ENCODE results near the gene BAX.

- TF ChIP-seq SP1 (IDR thresholded peaks at IDR 0.05) = no peak
- no peak for TF ChIP-seq SP1 (CRISPR knock-in tag; IDR thresholded peaks at IDR 0.05)
- no peak for TF ChIP-seq SUZ12 (IDR thresholded peaks at IDR 0.05; ENCODE audit: low read depth, low read length)
- no peak for TF ChIP-seq TCF7L2 (IDR thresholded peaks at IDR 0.05; ENCODE audit: low read depth, low read length)
- TF ChIP-seq HDAC6 (IDR thresholded peaks at IDR 0.05; ENCODE audit: low read depth, low read length) = no peak
- TF ChIP-seq, protein P1, sequence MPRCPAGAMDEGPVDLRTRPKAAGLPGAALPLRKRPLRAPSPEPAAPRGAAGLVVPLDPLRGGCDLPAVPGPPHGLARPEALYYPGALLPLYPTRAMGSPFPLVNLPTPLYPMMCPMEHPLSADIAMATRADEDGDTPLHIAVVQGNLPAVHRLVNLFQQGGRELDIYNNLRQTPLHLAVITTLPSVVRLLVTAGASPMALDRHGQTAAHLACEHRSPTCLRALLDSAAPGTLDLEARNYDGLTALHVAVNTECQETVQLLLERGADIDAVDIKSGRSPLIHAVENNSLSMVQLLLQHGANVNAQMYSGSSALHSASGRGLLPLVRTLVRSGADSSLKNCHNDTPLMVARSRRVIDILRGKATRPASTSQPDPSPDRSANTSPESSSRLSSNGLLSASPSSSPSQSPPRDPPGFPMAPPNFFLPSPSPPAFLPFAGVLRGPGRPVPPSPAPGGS (CRISPR knock-in tag; IDR thresholded peaks at IDR 0.05) = no peak
- TF ChIP-seq EZH2 (conservative IDR thresholded peaks at IDR 0.05; ENCODE audit: low read depth, low read length) = no peak
- no peak for TF ChIP-seq TCF12 (IDR thresholded peaks at IDR 0.05)
- TF ChIP-seq TCF12 (CRISPR knock-in tag; IDR thresholded peaks at IDR 0.05) = no peak
- TF ChIP-seq ZNF768 (CRISPR knock-in tag; IDR thresholded peaks at IDR 0.05) = no peak
- TF ChIP-seq POLR2AphosphoS5 (IDR thresholded peaks at IDR 0.05; ENCODE audit: low read depth, low read length) = no peak
- no peak for TF ChIP-seq U2AF1 (optimal IDR thresholded peaks at IDR 0.05; ENCODE audit: low read depth, low read length)
- TF ChIP-seq MYC (CRISPR knock-in tag; IDR thresholded peaks at IDR 0.05; ENCODE audit: borderline replicate concordance) = no peak
- no peak for TF ChIP-seq TEAD3 (CRISPR knock-in tag; optimal IDR thresholded peaks at IDR 0.05; ENCODE audit: borderline replicate concordance)
- TF ChIP-seq NFE2L2 (IDR thresholded peaks at IDR 0.05; ENCODE audit: low read length) = no peak
Observed at GRCh38 chr19:48905664-48906063, 49.0 kb upstream of the BAX start.
